Measurements from ENCODE around the gene ARSI.

- no peak for TF ChIP-seq ZFP30 (CRISPR knock-in tag; IDR thresholded peaks at IDR 0.05)
- TF ChIP-seq RARB (CRISPR knock-in tag; IDR thresholded peaks at IDR 0.05), result no peak
- TF ChIP-seq PPARA (CRISPR knock-in tag; IDR thresholded peaks at IDR 0.05; ENCODE audit: borderline replicate concordance), result no peak
- TF ChIP-seq PATZ1 (CRISPR knock-in tag; IDR thresholded peaks at IDR 0.05; ENCODE audit: borderline replicate concordance), result no peak
- no peak for TF ChIP-seq TSHZ2 (CRISPR knock-in tag; IDR thresholded peaks at IDR 0.05)
- no peak for TF ChIP-seq SNAI2 (CRISPR knock-in tag; IDR thresholded peaks at IDR 0.05)
- TF ChIP-seq, protein P1, sequence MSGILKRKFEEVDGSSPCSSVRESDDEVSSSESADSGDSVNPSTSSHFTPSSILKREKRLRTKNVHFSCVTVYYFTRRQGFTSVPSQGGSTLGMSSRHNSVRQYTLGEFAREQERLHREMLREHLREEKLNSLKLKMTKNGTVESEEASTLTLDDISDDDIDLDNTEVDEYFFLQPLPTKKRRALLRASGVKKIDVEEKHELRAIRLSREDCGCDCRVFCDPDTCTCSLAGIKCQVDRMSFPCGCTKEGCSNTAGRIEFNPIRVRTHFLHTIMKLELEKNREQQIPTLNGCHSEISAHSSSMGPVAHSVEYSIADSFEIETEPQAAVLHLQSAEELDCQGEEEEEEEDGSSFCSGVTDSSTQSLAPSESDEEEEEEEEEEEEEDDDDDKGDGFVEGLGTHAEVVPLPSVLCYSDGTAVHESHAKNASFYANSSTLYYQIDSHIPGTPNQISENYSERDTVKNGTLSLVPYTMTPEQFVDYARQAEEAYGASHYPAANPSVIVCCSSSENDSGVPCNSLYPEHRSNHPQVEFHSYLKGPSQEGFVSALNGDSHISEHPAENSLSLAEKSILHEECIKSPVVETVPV (CRISPR knock-in tag; IDR thresholded peaks at IDR 0.05), result no peak
These were observed 36.8 kb downstream of the ARSI start for GRCh38 chr5:150265870-150266383.
